D721Med (cell line): ENCODE measurements around the gene METTL9.
"Not testable (repeated sequence)": the region's sequence is repeated elsewhere in the genome, so short reads cannot be mapped to it uniquely, and the experiment has no call there.

Experiments used
- DNase-seq: peaks from one replicate; pipeline ENCODE4 v3.0.0; 2011; ENCODE audit warnings: low spot score; ENCODE audit not compliant: insufficient read length
- FAIRE-seq: peaks from 2 replicates; lab custom pipeline; 2011; peaks lifted over from hg19 to GRCh38; lab: Jason Lieb, UNC
- TF ChIP-seq, protein P1 (sequence below): IDR thresholded peaks from 2 replicates; pipeline ENCODE4 v1.5.1; 2012; ENCODE audit warnings: mild to moderate bottlenecking, control low read depth; ENCODE audit not compliant: insufficient read depth; ENCODE audit errors: missing control alignments

Gene METTL9

DNA sequence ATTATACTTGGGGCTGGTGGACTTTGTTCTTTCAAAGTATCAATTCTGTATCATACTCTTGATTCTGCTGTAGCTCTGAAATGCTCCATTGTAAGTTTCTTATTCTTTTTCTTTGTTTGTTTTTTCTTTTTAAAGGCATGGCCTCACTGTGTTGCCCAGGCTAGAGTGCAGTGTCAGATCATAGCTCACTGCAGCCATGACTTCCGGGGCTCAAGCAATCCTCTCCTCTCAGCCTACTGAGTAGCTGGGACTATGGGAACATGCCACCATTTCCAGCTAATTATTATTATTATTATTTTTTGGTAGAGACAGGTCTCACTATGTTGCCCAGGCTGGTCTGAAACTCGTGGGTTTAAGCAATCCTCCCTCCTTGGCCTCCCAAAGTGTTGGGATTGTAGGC is 38.9 kb upstream of the METTL9 start:
- no peak for FAIRE-seq
- TF ChIP-seq, protein P1, sequence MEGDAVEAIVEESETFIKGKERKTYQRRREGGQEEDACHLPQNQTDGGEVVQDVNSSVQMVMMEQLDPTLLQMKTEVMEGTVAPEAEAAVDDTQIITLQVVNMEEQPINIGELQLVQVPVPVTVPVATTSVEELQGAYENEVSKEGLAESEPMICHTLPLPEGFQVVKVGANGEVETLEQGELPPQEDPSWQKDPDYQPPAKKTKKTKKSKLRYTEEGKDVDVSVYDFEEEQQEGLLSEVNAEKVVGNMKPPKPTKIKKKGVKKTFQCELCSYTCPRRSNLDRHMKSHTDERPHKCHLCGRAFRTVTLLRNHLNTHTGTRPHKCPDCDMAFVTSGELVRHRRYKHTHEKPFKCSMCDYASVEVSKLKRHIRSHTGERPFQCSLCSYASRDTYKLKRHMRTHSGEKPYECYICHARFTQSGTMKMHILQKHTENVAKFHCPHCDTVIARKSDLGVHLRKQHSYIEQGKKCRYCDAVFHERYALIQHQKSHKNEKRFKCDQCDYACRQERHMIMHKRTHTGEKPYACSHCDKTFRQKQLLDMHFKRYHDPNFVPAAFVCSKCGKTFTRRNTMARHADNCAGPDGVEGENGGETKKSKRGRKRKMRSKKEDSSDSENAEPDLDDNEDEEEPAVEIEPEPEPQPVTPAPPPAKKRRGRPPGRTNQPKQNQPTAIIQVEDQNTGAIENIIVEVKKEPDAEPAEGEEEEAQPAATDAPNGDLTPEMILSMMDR = no peak
- DNase-seq = no peak

DNA sequence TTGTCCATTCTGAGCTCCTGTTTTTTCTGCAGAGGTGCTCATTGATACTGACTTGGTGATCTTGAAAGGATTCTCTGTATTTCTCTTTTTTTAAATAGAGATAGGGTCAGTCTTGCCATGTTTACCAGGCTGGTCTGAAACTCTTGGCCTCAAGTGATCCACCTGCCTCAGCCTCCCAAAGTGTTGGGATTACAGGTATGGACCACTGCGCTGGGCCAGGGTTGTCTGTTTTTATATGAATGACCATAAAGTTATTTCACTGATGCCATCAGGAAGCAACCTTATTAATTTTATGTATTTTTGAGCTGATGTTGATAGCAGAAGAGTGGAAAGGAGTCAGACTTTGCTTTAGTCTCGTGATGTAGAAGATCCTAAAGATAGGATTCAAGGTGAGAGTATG is 35.7 kb upstream of the METTL9 start:
- DNase-seq = no peak

DNA sequence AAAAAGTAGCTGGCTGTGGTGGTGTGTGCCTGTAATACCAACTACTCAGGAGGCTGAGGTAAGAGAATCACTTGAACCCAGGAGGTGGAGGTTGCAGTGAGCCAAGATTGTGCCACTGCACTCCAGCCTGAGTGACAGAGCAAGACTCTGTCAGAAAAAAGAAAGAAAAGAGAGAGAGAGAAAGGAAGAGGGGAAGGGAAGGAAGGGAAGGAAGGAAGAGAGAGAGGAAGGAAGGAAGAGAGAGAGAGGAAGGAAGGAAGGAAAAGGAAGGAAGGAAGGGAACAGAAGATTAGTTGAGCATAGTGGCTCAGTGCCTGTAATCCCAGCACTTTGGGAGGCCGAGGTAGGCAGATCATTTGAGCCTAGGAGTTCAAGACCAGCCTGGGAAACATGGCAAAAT is 35.0 kb upstream of the METTL9 start:
- DNase-seq, FAIRE-seq: not testable (repeated sequence)

More for the DNA sequence above, 35.7 kb upstream of the METTL9 start:
- TF ChIP-seq, protein P1 = no peak
- FAIRE-seq = no peak

DNA sequence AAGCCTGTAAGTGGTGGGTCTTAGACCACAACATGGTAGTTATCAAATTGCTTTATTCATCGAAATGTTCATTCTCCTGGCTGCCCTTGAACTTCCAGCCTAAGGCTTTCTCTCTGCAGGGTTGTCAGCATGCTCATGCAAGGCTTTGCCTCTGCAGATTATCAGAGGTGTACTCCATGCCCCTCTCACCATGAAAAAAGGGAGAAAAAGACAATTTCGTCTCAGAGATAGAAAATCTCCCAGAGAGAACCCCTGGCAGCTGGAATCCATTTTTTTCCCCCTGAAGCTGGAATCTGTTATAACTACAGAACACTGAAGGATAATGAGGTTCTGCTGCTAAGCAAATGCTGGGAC is 33.9 kb upstream of the METTL9 start:
- no peak for FAIRE-seq
- TF ChIP-seq, protein P1 = no peak
- no peak for DNase-seq

DNA sequence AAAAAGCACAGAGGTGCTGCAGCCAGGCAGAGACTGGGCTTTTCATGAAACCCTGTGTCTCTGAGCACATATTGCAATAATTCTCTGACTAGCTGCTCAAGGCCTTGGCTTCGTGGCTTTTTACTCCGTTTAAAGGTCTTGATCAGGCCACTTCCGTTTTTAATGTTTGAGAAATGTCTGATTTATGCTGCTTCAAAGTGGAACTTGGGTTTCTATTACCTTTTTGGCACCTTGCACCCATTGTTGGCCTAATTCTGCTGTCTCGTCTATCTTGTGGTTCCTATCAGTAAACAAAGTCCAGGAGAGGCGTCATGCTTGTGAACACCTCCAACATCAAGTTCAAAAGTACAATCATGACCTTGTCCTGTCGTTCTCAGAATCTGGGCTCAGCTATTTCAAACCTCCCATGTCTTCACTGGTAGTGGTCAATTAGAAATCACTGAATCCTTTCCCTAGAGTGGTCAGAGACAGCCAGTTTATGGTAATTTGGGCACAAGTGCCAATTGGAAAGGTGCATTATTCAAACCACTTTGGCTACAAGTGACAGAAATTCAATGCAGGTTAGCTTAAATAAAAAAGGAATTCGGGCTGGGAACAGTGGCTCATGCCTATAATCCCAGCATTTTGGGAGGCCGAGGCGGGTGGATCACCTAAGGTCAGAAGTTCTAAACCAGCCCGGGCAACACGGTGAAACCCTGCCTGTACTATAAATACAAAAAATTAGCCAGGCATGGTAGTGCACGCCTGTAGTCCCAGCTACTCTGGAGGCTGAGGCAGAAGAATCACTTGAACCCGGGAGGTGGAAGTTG is 33.3 kb upstream of the METTL9 start:
- TF ChIP-seq, protein P1 = no peak
- FAIRE-seq = no peak
- no peak for DNase-seq

DNA sequence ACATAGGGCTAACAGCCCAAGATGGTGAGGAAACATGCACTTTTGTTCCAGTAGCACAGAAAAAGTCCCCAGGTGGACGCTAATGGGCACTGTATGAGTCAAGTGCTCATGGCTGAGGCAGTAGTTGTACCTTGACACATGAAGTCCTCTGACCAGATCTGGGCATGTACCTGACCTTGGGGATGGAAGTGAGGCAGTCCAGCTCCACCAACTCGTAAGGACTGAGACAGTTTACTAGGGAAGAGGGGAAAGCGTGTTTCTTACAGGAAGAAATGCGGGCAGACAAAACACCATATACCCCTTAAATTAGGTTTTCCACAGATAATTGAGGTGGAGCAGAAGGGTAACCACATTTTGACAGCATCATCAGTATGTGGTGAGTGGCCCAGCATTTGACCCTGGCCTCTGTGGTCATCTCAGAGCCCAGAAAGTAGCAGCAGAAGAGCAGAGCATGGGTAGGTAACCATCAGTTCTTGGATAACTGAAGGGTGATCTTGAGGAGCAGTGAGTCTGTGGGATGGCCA is 32.4 kb upstream of the METTL9 start:
- DNase-seq (no peak), FAIRE-seq (no peak)
- TF ChIP-seq, protein P1 = no peak

DNA sequence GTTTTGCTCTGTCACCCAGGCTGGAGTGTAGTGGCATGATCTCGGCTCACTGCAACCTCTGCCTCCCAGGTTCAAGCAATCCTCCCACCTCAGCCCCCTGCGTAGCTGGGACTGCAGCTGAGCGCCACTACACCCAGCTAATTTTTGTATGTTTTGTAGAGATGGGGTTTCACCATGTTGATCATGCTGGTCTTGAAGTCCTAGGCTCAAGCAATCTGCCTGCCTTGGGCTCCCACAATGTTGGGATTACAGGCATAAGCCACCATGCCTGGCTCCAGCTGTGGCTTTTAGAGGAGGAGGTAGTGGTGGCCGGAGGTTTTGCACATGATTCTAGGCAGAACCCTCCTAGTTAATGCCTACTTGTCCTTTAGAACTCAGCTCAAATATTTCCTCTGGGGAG is 31.9 kb upstream of the METTL9 start:
- not testable (repeated sequence) for DNase-seq, FAIRE-seq

DNA sequence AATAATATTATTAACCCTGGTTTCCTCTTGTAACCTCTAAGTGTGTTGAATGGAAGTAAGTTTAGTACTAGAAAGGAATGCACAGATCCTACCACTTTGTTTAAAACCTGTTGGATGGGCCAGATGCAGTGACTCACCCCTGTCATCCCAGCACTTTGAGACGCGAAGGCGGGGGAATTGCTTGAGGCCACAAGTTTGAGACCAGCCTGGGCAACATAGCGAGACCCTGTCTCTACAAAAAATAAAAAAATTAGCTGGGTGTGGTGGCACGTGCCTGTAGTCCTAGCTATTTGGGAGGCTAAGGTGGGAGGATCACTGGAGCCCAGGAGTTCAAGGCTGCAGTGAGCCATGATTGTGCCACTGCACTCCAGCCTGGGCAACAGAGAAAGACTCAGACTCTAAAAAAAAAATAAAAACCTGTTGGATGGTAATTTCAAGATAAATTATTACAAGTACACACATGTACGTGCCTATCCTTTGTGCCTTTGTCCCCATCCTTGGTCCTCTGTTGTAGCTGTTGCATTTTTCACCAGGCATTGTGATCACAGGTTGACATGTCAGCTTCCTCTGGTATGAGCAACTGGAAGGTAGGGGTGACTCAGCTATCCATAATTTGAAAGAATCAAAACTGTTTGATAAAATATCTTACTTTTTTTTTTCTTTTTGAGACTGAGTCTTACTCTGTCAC is 30.7 kb upstream of the METTL9 start:
- DNase-seq (no peak), FAIRE-seq (no peak)
- TF ChIP-seq, protein P1 = no peak
